Activated naive CD4-positive, alpha-beta T cell treated with anti-CD3 and anti-CD28 coated beads, Interleukin-2, amount 10 ng/mL, durations not matched to agents 7 days and 5 days (primary cell): ENCODE results near the gene TMEM26.

Experiments used
- CTCF ChIA-PET: fragments of 350-600 bp; sonication (Branson Sonifier 250); formaldehyde crosslinking; loops from one replicate; lab custom pipeline; 2021; ENCODE audit warnings: antibody characterized with exemption; lab: Charles Lee
- DNase-seq: peaks from one replicate; pipeline ENCODE4 v3.0.0-alpha.2; 2020
- H3K27ac Mint-ChIP-seq: one replicate; pipeline ENCODE4 v1.8.0; 2021; ENCODE audit warnings: mild to moderate bottlenecking, moderate library complexity, mixed read lengths
- H3K27me3 Mint-ChIP-seq: one replicate; pipeline ENCODE4 v1.8.0; 2021; ENCODE audit warnings: mild to moderate bottlenecking, mixed read lengths
- H3K36me3 Mint-ChIP-seq: one replicate; pipeline ENCODE4 v1.8.0; 2021; ENCODE audit warnings: mixed read lengths
- H3K4me1 Mint-ChIP-seq: one replicate; pipeline ENCODE4 v1.8.0; 2021; ENCODE audit warnings: mixed read lengths
- H3K4me3 Mint-ChIP-seq: one replicate; pipeline ENCODE4 v1.8.0; 2021; ENCODE audit warnings: mild to moderate bottlenecking, moderate library complexity, mixed read lengths
- H3K9me3 Mint-ChIP-seq: one replicate; pipeline ENCODE4 v1.8.0; 2021; ENCODE audit warnings: mixed read lengths

TMEM26 gene

DNA sequence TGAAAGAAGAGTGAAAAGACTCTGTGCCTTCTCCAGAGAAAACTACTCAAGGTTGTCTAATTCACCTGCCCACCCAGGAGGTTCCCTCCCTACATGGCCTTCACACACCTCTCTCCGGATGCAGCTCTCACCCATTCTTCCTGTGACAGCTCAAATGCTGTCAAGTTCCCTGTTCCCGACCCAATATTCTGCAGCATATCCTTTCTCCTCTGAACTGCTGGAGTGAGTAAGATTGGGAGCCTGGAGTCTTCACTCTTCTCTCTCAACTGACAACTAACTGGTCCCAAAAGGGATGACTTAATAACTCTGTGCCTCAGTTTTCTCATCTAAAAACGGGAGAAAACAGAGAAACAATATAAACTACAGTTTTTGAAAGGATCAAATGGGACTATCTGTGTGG lies 5.1 kb downstream of the TMEM26 start:
- CTCF ChIA-PET: no interaction called here
- Mint-ChIP-seq H3K4me3 (no peak overlapping the region), H3K27ac (no peak overlapping the region), H3K4me1 (peaks cover 5% of the 10 kb centered on the region), H3K36me3 (no peaks in the 10 kb centered on the region), H3K27me3 (peaks cover 22% of the 10 kb centered on the region), H3K9me3 (no peaks in the 10 kb centered on the region)
- DNase-seq: no peak

DNA sequence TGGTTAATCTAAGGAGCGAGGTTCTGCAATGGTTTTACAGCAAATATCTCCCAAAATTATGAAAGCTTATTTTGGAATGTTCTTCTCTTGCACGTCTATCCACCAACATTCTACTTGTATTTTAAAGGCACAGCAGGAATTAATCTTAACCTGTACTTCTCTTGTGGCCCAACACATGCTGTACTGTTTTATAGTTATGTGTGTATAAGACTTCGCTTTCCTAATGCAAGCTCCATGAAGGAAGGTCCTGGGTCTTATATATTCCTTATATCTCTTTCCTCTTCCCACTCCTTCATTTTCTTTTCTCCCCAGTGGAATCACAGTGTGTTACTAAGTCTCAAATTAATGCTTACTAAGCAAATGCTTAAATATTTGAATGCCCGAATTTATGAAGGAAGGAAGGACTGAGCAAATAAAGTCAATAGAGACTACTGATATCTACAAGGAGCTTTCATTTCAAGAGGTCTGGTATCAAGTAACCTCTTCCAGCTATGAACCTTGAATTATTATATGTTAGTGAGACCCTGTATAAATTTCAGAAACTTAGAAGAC lies 14.0 kb downstream of the TMEM26 start:
- no peaks in the 10 kb centered on the region for H3K9me3 Mint-ChIP-seq
- H3K4me1 Mint-ChIP-seq: peaks cover 13% of the 10 kb centered on the region
- H3K27ac Mint-ChIP-seq: no peak overlapping the region
- no peak overlapping the region for H3K4me3 Mint-ChIP-seq
- no peak for DNase-seq
- no peaks in the 10 kb centered on the region for H3K27me3 Mint-ChIP-seq
- CTCF ChIA-PET: interaction anchor here (1.0 kb wide), 1 partner anchor 19 kb away, joined by 3 read pairs; no protein-coding TSS in a partner anchor
- H3K36me3 Mint-ChIP-seq: no peaks in the 10 kb centered on the region

DNA sequence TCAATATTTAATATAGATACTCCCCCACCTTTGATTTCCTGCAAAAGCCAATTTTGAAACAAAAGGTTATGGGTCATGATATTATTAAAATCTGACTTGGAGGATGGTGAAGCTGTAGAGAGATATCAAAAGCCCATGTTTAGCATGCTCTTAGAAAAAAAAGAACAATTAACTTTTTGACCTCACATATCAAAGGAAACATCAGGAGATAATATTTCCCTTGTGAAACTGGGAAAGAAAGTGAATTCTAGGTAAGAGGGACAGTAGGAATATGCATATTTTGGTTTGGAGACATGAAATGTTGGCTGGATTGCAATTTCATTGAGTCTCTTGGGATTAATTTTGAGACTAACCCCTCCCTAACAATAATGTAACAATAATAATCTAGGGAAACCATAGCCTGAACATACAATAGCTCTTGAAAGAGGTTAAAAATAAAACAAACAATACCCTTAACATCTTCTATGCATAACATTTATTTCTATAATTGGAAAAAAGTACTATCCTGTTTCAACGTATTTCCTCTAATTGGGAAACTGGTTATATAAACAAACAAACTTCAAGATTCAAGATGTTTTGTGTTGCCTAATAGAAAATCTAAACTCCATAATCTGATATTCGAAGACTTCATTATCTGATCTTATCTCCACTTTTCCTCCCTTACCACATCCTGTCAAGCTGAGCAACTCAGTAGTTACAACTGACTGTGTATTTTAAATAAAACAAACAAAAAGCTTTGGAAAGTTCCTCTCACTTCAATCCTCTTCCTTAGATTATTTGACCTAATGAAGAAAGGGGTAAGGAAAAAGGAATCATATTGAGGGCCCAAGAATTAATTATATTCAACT lies 14.8 kb downstream of the TMEM26 start:
- no peaks in the 10 kb centered on the region for H3K36me3 Mint-ChIP-seq
- H3K4me3 Mint-ChIP-seq: no peak overlapping the region
- no peaks in the 10 kb centered on the region for H3K9me3 Mint-ChIP-seq
- DNase-seq: no peak
- H3K27me3 Mint-ChIP-seq: no peaks in the 10 kb centered on the region
- H3K4me1 Mint-ChIP-seq: peaks cover 13% of the 10 kb centered on the region
- no peak overlapping the region for H3K27ac Mint-ChIP-seq
- CTCF ChIA-PET: interaction anchor here (1.0 kb wide), 1 partner anchor 20 kb away, joined by 3 read pairs; no protein-coding TSS in a partner anchor

DNA sequence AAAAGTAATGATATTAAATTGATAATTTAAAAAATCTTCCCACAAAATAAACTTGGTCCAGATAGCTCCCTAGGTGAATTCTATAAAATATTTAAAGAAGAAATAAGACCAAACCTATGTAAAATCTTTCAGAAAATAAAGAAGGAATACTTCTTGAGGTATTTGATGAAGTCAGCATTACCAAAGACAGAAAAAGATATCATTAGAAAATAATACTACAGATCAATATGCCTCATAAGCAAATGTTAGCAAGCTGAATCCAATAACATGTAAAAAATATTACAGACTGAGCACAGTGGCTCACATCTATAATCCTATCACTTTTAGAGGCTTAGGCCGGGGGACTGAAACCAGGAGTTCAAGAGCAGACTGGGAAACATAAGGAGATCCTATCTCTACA lies 30.0 kb downstream of the TMEM26 start:
- Mint-ChIP-seq H3K4me3 (no peak overlapping the region), H3K36me3 (no peaks in the 10 kb centered on the region), H3K27me3 (no peaks in the 10 kb centered on the region), H3K9me3 (peaks cover 2% of the 10 kb centered on the region), H3K27ac (no peak overlapping the region), H3K4me1 (no peaks in the 10 kb centered on the region)
- CTCF ChIA-PET: no interaction called here
- DNase-seq: no peak

DNA sequence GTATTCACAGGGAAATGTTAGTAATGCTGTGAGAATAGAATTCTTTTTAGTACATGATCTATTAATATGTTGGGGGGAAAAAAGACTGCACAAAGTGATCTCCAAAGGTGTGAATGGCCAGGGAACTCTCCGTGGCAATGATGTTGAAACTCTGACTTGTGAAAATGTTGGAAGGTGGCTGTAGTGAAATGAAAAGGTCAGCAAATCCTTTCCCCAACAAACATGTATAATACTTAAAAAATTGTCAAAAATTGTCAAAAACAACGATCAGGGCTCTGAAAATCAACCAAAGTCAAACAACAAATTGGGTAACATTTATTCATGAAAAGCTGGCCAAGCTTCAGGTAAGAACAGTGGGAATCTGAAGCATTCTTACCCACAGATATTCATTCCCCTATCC lies 35.5 kb downstream of the TMEM26 start:
- Mint-ChIP-seq H3K4me3 (no peak overlapping the region), H3K9me3 (peaks cover 2% of the 10 kb centered on the region), H3K4me1 (no peaks in the 10 kb centered on the region), H3K27ac (no peak overlapping the region), H3K27me3 (no peaks in the 10 kb centered on the region), H3K36me3 (no peaks in the 10 kb centered on the region)
- CTCF ChIA-PET: no interaction called here
- no peak for DNase-seq

DNA sequence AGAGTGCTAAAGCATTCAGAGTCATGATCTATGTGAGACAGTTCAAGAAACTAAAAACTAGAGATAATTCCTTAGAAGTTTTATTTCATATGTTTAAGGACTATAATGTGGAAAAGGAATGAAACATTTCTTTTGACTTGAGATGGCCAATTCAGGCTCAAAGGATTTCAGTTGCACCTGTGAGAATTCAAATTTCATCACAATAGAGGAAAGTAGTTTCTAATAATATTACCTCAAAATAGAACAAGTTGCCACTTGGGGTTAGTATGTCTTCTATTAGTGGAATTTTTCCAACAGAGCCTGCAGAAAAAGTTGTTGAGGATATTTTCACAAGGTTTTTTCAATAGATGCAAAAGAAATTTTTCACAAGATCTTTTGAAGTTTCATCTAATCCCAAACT lies 37.4 kb downstream of the TMEM26 start:
- Mint-ChIP-seq H3K36me3 (no peaks in the 10 kb centered on the region), H3K27ac (no peak overlapping the region), H3K4me3 (no peak overlapping the region), H3K9me3 (peaks cover 2% of the 10 kb centered on the region), H3K27me3 (no peaks in the 10 kb centered on the region), H3K4me1 (no peaks in the 10 kb centered on the region)
- CTCF ChIA-PET: no interaction called here
- no peak for DNase-seq

DNA sequence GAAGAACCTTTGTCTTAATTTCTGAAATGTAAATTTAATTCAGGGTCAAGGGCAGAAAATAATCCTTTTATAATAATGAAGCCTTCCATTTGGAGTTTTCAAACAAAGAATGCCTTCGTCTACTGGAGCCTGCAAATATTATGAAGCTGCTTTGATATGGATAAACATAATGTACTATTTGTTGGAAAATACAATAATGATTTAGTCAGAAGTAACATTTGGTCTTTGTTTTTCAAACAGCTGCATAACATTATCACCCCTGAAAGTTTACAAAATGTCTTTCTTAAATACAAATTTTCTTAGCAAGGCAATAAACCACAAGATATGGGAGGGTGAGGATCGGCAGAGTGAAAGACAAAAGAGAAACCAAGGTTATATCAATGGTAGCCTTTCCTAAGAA lies 41.5 kb downstream of the TMEM26 start:
- DNase-seq: no peak
- Mint-ChIP-seq H3K9me3 (no peaks in the 10 kb centered on the region), H3K36me3 (no peaks in the 10 kb centered on the region), H3K4me1 (no peaks in the 10 kb centered on the region), H3K4me3 (no peak overlapping the region), H3K27ac (no peak overlapping the region), H3K27me3 (no peaks in the 10 kb centered on the region)
- CTCF ChIA-PET: no interaction called here

DNA sequence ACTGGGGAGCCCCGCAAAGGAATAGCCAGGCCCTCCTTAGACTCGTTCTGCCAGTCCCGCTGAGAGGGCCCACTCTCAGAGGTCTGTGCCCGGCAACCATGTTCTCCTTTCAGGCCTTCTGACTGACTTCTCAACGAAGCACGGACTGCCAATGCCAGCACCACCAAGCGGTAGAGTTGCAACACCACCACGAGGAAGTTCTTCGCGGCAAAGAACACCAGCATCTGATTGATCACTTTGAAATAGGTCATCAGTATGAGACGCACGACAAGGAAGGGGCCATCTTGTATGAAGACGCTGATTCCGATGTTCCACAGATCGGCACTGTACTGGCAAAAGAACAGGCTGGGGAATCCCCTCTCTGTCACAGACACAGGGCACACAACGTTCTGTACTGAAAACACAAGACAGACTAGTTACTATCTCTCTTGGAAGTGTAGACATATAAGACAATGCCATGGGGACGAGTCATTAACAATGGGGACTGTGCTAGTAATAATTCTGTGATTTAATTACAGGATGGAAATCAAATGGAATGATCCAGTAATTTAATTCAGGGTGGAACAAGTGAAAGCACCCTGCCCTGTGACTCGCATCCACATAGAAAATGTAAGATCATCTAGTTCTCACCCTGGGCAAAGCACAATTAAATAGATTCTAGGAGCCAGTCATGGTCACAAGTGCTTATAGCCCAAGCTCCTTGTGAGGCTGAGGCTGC lies 42.7 kb downstream of the TMEM26 start:
- no peaks in the 10 kb centered on the region for H3K27me3 Mint-ChIP-seq
- no peak overlapping the region for H3K4me3 Mint-ChIP-seq
- no peak overlapping the region for H3K27ac Mint-ChIP-seq
- DNase-seq: no peak
- no peaks in the 10 kb centered on the region for H3K4me1 Mint-ChIP-seq
- no peaks in the 10 kb centered on the region for H3K36me3 Mint-ChIP-seq
- CTCF ChIA-PET: no interaction called here
- no peaks in the 10 kb centered on the region for H3K9me3 Mint-ChIP-seq

DNA sequence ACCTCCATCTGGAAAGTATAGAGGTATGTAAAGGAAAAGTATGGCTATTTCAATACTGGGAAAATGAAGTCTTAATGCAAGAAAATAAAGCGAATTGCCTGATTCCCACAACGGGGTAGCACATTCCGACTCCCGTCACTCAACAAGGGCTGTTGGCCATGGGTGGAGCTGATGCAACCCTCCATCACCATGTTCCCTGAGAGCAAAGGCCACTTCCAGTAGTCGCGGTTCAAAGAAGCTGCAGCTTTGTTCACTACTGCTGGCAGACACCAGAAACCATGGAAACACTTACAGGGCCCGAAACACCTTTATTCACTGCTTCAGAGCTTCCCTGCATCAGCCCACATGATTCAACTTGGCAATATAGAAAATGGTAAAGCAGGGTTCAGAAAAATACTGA lies 44.0 kb downstream of the TMEM26 start:
- CTCF ChIA-PET: no interaction called here
- Mint-ChIP-seq H3K36me3 (no peaks in the 10 kb centered on the region), H3K27ac (no peak overlapping the region), H3K27me3 (no peaks in the 10 kb centered on the region), H3K9me3 (no peaks in the 10 kb centered on the region), H3K4me1 (no peaks in the 10 kb centered on the region), H3K4me3 (no peak overlapping the region)
- no peak for DNase-seq

DNA sequence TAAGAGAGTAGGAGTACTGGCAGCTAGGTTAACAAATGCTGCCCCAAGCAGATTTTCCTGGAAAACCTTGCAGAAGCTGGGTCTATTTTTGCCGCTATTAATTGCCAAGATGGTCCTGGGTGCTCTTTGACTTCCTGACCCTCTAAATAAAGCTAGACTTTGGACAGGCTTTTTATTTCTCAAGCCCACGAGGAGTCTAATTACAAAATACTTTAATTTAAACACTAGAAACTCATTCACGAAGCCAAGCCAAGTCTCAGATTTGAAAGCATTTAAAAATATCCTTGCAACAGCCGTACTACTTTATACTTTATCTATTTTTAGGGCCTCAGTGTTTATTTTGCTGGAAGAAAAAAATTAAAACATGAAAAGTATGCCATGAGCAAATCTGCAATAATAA lies 45.1 kb downstream of the TMEM26 start:
- no peaks in the 10 kb centered on the region for H3K9me3 Mint-ChIP-seq
- CTCF ChIA-PET: no interaction called here
- no peaks in the 10 kb centered on the region for H3K4me1 Mint-ChIP-seq
- H3K27me3 Mint-ChIP-seq: no peaks in the 10 kb centered on the region
- no peak overlapping the region for H3K4me3 Mint-ChIP-seq
- H3K27ac Mint-ChIP-seq: no peak overlapping the region
- DNase-seq: no peak
- H3K36me3 Mint-ChIP-seq: no peaks in the 10 kb centered on the region

DNA sequence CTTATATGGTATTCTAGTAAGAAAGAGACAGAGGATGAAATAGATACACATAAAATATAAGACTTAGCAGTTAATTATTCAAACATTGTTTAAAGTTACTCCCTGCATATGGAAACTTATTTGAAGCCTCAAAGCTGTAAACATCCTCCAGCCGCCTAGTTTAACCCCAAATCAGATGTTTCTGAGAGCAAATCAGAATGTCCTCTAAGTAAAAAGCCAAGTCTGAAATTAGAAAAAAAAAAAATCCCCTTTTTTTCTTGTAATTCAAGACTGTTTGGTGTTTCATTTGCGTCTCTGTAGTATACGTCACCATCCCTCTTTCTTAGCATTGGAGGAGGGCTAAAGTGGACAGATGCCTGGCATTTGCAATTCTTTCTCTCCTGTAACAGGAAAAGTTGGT lies 46.4 kb downstream of the TMEM26 start:
- Mint-ChIP-seq H3K36me3 (no peaks in the 10 kb centered on the region), H3K27me3 (no peaks in the 10 kb centered on the region), H3K4me3 (no peak overlapping the region), H3K27ac (no peak overlapping the region), H3K9me3 (no peaks in the 10 kb centered on the region), H3K4me1 (no peaks in the 10 kb centered on the region)
- no peak for DNase-seq
- CTCF ChIA-PET: no interaction called here

DNA sequence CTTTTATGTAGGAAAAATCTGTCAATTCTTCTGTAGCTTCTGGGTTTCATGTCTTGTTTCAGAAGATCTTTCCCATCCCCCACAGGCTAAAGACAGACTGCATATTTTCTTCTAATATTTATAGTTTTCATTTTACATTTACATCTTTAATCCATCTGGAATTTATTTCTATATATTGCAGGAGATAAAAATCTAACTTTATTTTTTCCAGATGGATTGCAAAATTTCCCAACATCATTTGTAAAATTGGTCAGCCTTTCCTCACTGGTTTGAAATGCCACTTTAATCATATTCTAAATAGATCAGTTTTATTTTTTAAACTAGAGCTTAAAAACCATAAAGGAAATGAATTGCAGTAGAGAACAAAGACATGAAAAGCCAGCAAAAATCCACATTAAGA lies 46.9 kb downstream of the TMEM26 start:
- Mint-ChIP-seq H3K27me3 (no peaks in the 10 kb centered on the region), H3K27ac (no peak overlapping the region), H3K9me3 (no peaks in the 10 kb centered on the region), H3K4me1 (no peaks in the 10 kb centered on the region), H3K4me3 (no peak overlapping the region), H3K36me3 (no peaks in the 10 kb centered on the region)
- DNase-seq: no peak
- CTCF ChIA-PET: no interaction called here

DNA sequence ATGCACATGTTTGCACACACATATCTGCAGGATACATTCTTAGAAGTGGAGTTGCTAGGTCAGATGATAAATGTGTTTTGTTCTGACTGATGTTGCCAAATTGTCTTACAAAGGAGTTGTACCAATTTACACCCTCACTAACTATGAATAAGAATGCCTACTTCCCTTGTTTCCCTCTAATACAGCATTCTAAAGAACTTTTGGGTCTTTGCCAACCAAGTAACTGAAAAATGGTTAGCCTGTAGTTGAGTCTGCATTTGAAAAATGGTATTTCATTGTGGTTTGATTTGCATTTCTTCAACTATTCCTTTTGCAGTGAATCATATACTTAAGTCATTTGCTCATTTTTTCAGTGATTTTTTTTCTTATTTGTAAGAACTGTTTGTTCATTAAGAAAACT lies 48.4 kb downstream of the TMEM26 start:
- Mint-ChIP-seq H3K9me3 (no peaks in the 10 kb centered on the region), H3K4me3 (no peak overlapping the region), H3K36me3 (no peaks in the 10 kb centered on the region), H3K4me1 (no peaks in the 10 kb centered on the region), H3K27me3 (no peaks in the 10 kb centered on the region), H3K27ac (no peak overlapping the region)
- CTCF ChIA-PET: no interaction called here
- DNase-seq: no peak

DNA sequence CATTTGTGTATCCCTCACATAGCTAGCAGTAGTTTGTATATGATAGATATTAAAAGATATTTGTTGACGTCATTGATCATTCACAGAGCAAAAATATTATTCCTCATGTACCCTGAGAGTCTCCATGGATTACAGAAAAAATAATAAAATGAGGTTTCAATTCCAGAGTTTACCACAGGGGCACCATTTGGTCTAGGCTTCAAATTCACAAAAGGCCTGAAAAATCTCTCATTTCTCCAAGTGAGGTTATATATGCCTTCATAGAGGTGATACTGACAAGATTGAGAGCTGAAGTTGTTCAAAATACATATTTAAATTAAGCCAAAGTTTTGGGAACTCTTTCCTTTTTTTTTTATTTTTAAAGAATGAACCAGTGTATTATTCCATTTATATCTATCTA lies 52.7 kb downstream of the TMEM26 start:
- peaks cover 10% of the 10 kb centered on the region for H3K4me1 Mint-ChIP-seq
- no peak overlapping the region for H3K27ac Mint-ChIP-seq
- H3K27me3 Mint-ChIP-seq: no peaks in the 10 kb centered on the region
- H3K9me3 Mint-ChIP-seq: no peaks in the 10 kb centered on the region
- no peaks in the 10 kb centered on the region for H3K36me3 Mint-ChIP-seq
- DNase-seq: no peak
- H3K4me3 Mint-ChIP-seq: no peak overlapping the region
- CTCF ChIA-PET: no interaction called here

DNA sequence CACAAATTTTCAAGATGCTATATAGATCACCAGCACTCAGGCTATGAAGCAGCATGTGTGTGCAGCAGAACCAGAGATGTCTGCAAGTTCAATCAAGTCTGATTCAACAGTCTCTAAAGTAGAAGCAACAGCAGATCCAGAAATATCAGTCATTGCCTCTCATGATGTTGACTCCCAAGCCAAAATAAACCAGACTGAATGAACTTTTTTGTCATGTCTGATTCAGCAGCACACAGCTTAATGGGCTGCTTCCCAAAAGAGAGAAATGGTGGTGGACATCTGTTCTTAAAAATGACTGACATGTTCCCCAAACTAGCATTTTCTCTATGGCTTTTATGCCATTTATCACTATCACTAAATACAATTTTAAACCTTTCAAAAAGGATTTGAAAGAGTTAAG lies 53.8 kb downstream of the TMEM26 start:
- Mint-ChIP-seq H3K9me3 (no peaks in the 10 kb centered on the region), H3K27ac (no peak overlapping the region), H3K27me3 (no peaks in the 10 kb centered on the region), H3K36me3 (no peaks in the 10 kb centered on the region), H3K4me3 (no peak overlapping the region), H3K4me1 (peaks cover 10% of the 10 kb centered on the region)
- DNase-seq: no peak
- CTCF ChIA-PET: no interaction called here
